Stimulated activated CD8-positive, alpha-beta memory T cell treated with anti-CD3 and anti-CD28 coated beads, Interleukin-12 subunit alpha, Interleukin-12 subunit beta, amount 100 ng/mL, for 4 hours (primary cell): ENCODE measurements around the gene GNLY.

Source experiments
- DNase-seq: peaks from one replicate; pipeline ENCODE4 v3.0.0-alpha.2; 2020; ENCODE audit warnings: low read depth

Gene GNLY

DNA sequence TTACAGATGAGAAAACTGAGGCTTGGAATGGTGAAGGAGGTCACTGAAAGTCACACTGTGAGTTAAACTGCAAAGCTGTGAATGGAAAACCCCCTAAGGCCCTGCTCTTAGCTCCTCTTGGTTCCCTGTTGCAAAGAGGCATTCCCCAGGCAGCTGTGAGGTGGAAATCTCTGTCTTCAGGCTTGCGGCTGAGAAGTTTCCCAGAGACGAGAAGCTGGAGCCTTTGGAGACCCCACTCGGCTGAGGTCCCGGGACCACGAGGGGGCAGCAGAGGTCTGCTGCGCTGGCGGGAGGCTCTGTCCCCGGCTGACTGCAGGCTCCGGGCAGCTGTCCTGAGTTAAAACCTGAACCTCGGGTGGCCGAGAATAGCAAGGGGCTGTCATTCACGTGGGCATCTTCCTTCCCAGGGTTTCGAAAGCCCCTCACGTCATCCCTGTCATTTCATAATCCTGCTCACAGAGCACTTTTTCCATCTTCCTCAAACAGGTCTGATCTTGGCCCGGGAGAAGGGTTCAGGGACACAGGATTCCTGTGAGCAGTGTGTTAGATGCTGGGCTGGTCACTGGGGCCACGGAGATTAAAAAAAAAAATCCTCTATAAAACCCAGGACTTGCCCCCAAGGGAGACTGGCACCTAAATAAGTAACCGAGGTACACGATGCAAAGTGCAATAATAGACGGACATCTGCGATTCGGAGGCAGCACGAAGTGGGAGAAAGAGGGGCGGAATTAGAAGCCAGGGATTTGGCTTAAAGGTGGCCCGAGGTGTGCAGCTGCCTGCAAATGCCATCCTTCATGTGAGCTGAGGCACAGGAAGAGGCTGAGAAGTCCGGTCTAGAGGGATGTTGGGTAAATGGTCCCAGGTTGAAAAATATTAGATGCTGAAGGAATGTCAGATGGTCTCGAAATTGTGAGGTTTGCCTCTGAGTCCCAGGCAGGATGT is 35.0 kb downstream of the GNLY start:
- peak; percentile 49 for DNase-seq

- DNase-seq, result no peak
Observed at GRCh38 chr2:85729825-85730510, 35.8 kb downstream of the GNLY start.

- DNase-seq, result no peak
Observed at GRCh38 chr2:85730686-85731230, 36.6 kb downstream of the GNLY start.

- DNase-seq, result no peak
Observed at GRCh38 chr2:85731606-85732005, 37.4 kb downstream of the GNLY start.

- no peak for DNase-seq
Observed at GRCh38 chr2:85732467-85733120, 38.4 kb downstream of the GNLY start.

DNA sequence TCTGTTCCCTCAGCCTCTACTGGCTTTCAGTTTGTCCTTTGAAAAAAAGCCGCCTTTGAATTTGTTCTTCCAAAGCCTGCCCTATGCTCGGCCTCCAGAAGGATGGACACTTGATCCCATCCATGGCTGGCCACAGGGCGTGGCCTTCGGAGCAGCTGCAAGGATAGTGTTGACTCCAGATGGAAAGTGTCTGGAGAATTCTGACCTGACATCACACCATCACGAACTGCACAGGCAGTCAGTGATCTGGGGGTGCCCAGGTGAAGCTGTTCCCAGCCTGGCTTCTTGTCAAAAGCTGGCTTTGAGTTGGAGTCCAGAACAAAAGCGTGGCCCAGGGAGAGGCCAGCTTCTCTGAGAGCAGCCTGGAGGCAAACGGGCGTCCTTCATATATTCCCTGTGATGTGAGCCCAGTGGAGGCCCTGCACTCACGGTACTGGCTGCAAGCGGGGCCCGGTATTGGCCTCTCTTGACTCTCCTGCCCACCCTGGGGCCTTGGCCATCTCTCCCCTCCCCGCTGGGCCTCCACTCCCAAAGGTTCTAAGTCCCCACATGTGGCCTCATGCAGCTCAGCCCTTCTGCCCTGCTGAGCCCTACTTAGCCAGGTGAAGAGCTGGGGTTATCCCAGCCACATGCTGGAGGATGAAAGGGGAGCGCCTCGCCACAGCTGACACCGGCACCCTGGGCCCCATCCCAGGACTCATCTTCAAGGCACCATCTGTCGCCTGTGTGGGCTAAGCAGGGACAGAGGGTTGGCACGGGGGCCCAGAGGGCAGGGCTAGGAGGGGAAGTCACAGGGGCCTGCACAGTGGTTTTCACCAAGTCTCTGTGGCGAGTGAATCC is 39.2 kb downstream of the GNLY start:
- no peak for DNase-seq

- DNase-seq, result no peak
Observed at GRCh38 chr2:85734015-85734414, 39.9 kb downstream of the GNLY start.

DNA sequence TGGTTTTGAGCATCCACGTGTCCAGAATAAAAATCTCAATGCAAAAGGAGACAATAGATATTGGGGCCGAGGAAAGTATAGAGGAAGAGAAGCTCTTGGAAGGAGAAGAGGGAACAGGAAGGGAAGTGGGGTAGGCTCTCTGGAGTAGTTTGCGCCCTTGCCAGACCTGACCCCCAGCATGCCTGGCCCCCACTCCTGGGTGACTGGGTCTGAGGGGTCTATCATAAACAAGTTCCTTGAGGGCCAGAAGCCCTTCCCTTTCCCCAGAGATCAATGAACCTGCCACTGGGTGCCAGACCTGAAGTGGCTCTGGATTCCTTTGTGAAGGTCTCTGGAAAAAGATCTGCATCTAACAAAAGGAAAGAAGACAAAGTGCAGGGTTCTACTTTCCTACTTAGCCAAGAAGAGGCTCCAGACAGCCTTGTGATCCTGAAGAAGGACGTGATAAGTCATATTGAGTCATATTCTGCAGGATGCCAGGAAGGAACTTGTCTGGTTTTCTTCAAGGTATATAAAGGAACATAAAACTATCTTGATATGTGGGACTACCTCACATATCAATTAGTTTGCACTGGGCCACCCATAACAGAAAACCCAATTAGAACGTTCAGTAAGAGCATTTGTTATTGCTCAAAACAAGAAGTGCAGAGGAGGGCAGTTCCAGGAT is 40.9 kb downstream of the GNLY start:
- DNase-seq, result no peak

DNA sequence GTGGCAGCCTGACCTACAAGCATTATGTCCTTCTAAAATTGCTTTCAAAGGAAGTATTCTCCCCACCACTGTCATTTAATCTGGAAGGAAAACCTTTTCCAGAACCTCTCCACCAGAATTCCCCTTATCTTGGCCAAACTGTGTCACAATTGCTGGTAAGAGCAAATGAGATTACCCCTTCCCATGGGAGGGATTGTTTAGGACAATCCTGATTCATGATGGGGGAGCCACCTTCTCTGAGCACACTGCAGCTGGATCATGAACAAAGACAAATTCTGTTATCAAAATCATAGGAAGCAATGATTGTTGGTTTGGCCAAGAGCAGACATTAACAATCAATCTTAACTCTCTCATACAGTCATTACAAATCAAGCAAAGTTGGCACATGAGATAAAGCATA is 41.5 kb downstream of the GNLY start:
- DNase-seq, result no peak

GRCh38 chr2:85736456-85737355 is 42.5 kb downstream of the GNLY start:
- no peak for DNase-seq

GRCh38 chr2:85737481-85737880 is 43.3 kb downstream of the GNLY start:
- no peak for DNase-seq

DNA sequence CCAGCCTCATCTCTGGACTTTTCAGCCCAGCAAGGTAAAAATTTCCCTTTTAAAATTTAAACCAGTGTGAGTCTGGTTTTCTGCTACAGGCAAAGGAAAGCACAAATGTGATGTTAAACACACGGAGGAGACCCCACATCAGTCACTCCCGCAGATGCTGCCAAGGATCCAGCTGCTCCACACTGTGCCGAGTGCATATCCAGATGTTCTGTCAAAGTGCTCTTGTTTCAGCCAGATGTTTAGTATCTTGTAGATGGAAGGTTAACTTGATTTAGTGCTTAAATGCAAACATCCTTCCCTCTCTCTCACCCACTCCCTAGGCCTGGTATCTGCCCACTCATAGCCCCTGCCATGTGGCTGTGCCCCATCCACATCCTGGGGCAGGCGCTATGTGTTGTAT is 43.8 kb downstream of the GNLY start:
- DNase-seq, result no peak

DNA sequence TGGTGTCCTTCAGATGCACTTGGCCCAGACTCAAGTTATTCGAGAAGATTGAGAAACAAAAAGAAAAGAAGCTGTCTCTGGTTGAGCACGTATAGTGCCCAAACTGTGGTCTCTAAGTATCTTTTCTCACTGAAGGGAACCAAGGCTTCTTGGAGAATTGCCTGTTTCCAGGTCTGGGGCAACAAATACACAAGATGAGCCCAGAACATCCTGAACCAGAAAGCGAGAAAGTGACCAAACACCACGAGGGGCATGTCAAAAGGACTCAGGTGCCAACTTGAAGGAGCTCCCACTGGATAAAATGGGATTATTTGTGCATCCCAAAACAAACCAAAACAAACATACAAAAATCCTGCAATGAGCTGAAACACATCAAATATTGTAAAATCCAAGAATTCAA is 46.0 kb downstream of the GNLY start:
- no peak for DNase-seq

DNA sequence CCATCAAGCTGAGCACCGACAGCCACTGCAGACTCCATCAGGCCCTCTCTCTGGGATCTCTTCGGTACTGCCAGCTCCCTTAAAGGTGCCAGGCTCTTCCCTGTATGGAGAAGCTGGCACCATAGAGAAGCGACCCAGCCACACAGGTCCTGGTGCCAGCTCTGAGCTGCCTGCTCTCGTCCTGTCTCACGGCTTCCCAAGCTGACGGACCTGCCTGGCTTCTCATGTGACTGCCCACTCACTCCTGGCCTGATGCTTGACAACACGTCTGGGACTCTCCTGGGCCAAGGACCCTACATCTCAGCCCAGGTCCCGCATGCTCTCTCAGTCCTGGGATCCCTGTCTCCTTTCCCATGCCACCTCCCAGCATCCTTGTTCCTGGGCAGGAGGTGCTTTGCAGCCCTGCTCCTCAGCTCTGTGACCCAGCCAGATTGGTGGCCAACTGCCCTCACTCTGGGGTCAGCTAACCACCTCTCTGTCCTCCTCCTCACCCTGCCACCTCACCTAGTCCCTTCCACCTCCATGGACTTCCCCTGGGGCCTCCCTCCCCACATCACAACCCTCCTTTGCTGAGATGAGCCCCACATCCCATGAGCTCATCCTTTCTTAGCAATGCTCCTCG is 47.2 kb downstream of the GNLY start:
- DNase-seq, result no peak

GRCh38 chr2:85741833-85742455 is 47.8 kb downstream of the GNLY start:
- no peak for DNase-seq

DNA sequence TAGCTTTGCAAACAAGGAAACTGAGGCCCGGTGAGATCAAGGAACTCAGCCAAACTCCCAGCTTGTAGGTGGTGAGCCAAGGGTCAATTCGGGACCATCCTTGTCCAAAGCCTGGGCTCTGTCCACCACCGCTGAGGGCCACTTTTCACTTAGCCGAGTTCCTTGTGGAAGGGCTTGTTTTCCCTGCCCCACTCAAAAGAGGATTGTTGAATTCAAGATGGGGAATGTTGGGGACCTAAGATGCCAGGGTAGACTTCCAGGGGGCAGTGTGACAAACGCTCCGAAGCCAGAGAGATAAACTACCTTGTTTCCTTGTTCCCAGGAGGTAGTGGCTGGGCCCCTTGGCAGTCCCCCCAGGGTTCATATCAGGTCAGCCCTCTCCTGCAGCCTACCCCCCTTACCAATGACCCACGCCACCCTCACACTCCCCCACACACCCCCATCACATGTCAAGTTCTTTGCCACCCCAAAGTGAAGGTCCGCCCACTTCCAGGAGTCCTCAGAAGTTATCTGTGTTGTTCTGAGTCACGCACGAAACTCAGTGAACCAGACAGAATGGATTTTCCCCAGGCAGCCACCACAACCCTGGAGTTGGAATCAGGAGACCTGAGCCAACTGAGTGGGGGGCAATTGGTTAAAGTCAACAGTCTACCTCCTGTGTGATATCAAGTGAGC is 49.3 kb downstream of the GNLY start:
- DNase-seq, result no peak

- DNase-seq, result no peak
Observed at GRCh38 chr2:85744055-85744454, 49.9 kb downstream of the GNLY start.
